PFSK-1 (cell line): ENCODE measurements around the gene TEX11.

Source experiments
- SIN3A ChIP-seq: IDR thresholded peaks from 2 replicates; pipeline ENCODE4 v1.6.1; 2012; ENCODE audit warnings: mild to moderate bottlenecking, low read length, moderate library complexity, borderline replicate concordance; ENCODE audit not compliant: insufficient read depth
- TF ChIP-seq, protein P1 (sequence below), 2 experiments: IDR thresholded peaks; 2 replicates each; pipeline versions ENCODE4 v1.6.1 to v1.8.0; 2011 to 2012; ENCODE audit warnings: low read depth in 2 of 2, low read length in 2 of 2, control low read depth in 1 of 2, inconsistent platforms in 1 of 2, mild to moderate bottlenecking in 1 of 2, moderate library complexity in 1 of 2; ENCODE audit not compliant: insufficient read depth in 1 of 2

GRCh38 chrX:70525733-70526132, 382.8 kb downstream of the TEX11 start:
- TF ChIP-seq, protein P1, sequence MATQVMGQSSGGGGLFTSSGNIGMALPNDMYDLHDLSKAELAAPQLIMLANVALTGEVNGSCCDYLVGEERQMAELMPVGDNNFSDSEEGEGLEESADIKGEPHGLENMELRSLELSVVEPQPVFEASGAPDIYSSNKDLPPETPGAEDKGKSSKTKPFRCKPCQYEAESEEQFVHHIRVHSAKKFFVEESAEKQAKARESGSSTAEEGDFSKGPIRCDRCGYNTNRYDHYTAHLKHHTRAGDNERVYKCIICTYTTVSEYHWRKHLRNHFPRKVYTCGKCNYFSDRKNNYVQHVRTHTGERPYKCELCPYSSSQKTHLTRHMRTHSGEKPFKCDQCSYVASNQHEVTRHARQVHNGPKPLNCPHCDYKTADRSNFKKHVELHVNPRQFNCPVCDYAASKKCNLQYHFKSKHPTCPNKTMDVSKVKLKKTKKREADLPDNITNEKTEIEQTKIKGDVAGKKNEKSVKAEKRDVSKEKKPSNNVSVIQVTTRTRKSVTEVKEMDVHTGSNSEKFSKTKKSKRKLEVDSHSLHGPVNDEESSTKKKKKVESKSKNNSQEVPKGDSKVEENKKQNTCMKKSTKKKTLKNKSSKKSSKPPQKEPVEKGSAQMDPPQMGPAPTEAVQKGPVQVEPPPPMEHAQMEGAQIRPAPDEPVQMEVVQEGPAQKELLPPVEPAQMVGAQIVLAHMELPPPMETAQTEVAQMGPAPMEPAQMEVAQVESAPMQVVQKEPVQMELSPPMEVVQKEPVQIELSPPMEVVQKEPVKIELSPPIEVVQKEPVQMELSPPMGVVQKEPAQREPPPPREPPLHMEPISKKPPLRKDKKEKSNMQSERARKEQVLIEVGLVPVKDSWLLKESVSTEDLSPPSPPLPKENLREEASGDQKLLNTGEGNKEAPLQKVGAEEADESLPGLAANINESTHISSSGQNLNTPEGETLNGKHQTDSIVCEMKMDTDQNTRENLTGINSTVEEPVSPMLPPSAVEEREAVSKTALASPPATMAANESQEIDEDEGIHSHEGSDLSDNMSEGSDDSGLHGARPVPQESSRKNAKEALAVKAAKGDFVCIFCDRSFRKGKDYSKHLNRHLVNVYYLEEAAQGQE (IDR thresholded peaks at IDR 0.05; ENCODE audit: insufficient read depth in 1 of 2, low read depth in 2 of 2, low read length in 2 of 2) = no peak
- TF ChIP-seq SIN3A = no peak
